UCSD-AML1 (cell line): ENCODE data around the gene IGLL1.
"Not testable (repeated sequence)": the region's sequence is repeated elsewhere in the genome, so short reads cannot be mapped to it uniquely, and the experiment has no call there.

Experiments used
- DNase-seq: peaks from one replicate; lab custom pipeline; 2025; ENCODE audit not compliant: unreplicated experiment; lab: John Stamatoyannopoulos, UW

IGLL1 gene

DNA sequence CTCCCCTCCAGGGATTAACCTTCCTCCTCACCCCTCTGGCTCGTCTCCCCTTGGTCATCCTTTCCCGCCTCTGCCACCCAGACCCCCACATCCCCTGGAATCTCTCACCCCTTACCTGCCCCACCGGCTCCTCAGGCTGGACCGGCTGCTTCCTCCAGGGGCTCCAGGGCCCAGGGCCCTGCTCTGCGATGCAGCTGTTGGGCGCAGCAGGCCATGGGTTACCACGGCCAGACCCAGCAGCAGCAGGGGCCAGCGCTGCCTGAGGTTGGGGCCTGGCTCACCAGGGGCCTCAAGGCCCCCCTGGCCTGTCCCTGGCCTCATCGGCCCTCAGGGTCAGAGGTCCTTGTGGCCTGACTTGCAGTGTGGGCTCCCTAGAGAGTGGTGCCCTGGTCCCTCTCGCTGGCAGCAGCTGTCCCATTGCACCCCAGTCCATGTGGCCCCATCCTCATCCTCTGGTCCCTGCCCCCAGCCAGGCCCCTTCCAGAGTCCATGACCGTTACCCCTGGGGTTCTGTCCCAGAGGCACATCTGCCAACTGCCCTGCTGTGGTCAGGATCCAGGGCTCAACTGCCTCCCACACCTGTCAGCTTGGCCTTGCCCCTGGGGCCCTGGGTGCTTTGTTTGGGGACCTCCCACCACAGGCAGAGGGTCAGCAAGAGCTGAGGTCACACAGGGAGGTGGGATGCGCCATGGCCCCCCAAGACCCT, at the start of gene IGLL1:
Gene IGLL1 (minus strand): TSS at position 421 of the 706 bp plus-strand sequence. CDS start 100 bp downstream, at position 321.
- no peak for DNase-seq

GRCh38 chr22:23628056-23628743, 48.1 kb upstream of the IGLL1 start:
- not testable (repeated sequence) for DNase-seq

GRCh38 chr22:23627401-23628055, 47.4 kb upstream of the IGLL1 start:
- peak; percentile 69 for DNase-seq

DNA sequence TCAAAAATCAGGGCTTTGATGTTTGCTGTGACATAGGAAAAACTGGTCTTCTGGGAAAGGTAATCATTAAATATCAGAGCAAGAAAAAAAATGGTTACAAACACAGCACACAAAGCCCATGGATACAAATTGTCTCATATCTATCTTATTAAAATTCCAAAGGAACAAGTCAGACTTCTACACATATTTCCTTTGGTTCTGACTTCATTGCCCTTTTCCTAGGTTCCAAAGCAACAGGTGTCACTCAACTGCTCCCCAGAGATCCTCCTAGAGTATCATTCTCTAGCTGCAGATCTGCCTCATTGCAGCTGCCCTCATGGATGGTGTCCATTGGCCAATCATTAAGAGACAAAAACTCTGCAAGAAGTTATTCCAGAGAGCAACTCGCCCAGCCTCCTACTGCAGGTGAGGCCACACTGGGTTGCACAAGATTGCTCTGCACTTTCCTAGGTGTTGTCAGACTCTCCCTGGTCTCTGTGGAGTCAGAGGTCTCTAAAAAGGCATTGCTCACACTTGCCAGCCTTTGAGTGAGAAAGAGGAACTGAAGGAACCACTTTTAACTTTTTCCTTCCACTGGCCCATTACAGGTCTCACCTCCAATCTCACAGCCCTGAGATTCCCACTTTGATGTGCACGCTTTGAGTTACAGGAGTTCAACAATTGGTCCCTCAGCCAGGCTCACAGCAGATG, 46.3 kb upstream of the IGLL1 start:
- DNase-seq: no peak

DNA sequence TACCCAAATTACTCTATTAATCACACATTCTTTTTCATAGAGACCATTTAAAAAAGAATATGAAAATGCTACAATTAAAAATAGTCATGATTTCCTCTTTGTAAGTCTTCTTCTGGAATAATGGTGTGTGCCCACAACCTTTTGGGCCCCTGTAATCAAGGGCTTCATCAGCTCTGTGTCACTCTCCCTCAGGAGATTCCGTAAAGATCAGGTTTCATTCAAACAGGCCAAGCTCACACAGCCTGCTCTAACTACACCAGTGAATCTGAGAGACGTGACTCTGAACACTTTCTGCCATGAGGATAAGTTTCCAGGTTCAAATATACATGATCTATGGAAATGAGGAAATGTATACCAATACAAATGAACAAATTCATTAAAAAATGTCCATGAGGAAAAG, 42.5 kb upstream of the IGLL1 start:
- DNase-seq: no peak

DNA sequence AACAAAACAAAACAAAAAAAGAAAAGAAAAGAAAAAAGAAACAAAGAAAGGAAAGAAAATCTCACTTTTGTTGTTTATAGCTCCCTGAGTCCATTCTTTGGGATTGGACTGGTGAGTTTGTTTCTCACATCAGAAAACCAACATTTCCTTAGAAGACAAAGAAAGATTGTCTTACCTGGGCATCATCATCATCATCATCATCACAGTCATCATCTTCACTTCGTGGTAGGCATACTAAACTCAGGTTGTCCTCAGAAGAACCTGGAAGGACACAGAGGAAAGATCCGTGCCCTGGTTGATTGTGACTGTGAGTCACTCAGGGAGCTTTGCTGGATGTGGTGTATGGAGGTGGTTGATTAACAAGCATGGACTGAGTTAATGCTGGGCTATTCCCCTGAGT, 41.8 kb upstream of the IGLL1 start:
- DNase-seq: not testable (repeated sequence)

GRCh38 chr22:23621082-23621780, 41.1 kb upstream of the IGLL1 start:
- DNase-seq: no peak

DNA sequence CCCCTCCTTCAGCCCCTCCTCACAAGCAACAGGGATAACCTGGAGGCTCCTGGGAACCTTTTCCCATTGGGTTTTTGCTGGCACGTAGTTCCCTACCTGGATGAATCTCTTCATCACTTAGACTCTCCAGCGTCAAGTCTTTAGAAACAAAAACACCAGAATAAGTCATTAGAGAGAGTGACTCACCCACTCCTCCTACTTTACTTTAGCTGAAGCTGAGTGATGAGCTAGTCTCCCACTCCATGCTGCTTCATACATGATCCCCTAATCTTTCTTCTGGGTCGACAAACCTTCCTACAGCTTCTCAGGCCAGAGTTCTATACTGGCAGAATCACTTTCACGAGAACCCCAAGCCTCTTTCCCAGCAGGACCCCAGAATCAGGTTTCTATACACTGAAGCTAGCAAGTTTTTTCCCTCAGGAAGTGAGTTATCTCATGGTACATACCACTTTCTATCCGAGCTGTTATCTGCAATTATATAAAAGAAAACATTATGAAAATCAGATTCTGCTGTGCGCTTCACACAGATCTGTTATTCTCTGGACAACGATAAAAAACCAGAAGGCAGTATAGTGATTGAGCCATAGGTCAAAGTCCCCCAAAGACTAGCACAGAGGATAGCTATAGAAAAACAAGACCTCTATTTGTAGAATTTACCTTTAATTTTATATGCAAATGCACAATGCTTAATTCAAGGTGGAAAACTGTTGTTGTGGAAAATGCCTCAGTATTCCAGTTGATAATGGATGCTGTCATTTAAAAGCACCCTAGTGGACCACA, 33.3 kb upstream of the IGLL1 start:
- no peak for DNase-seq

- DNase-seq: peak; percentile 32
Measured at GRCh38 chr22:23609983-23610781, 30.1 kb upstream of the IGLL1 start.

- peak; percentile 28 for DNase-seq
Measured at GRCh38 chr22:23608583-23608982, 28.5 kb upstream of the IGLL1 start.

DNA sequence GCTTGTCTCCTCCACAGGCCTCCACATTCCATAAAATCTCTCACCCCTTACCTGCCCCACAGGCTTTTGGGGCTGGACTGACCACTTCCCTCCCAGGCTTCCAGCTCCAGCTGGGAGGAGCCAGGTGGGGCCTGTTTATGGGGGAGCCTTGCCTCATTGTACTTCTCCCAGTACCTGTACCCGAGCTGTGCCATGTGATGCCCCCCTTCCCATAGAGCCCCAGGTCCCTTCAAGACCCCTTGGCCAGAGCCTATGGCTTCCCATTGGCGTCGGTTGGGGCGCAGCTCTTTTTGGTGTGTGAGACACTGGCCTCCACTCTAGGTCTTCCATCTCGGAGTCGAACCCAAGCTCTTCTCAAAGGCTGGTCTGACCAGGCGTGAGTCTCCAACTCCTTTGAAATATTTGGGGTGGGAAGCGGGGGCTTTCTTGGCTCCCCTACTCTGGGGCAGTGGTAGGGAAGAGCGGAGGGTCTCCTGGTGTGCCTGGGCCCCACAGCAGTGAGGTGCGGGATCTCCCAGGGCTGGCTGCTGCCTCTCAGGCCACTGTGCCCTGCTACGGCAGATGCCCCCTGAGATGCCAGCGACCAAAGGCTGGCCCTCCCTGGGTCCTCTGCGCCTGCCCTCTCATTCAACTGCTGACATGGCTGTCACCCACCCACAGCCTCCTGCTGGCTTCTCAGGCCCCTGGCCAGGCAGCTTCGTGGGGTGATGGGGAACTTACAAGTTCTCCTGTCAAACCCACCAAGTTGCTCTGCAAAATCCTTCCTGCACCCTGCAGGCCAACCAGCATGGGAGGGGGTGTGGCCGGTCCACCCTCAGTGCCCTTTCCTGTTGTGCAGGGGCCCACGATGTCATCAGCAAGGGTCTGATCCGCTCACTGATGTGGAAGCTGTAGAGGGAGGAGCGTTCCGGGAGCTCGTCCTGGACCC, 26.4 kb upstream of the IGLL1 start:
- no peak for DNase-seq

GRCh38 chr22:23604939-23605712, 25.0 kb upstream of the IGLL1 start:
- no peak for DNase-seq

DNA sequence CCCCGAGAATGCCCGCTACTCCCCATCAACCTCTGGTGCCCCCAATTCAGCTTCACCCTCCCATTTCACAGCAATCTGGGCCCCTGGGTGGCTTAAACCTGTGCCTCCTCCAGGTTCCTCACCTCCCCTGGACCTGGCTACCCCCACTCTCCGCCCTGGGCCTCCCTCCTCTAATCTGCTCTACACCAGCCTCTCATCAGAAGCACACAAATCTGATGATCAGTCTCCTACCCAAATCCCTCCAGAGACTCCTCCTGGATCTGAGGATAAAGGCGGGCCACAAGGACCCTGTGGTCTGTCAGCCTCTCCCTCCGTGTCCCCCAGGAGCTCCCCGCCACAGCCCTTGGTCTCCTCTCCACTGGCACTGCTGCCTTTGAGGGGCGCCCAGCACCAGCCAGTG, 23.2 kb upstream of the IGLL1 start:
- DNase-seq: no peak

DNA sequence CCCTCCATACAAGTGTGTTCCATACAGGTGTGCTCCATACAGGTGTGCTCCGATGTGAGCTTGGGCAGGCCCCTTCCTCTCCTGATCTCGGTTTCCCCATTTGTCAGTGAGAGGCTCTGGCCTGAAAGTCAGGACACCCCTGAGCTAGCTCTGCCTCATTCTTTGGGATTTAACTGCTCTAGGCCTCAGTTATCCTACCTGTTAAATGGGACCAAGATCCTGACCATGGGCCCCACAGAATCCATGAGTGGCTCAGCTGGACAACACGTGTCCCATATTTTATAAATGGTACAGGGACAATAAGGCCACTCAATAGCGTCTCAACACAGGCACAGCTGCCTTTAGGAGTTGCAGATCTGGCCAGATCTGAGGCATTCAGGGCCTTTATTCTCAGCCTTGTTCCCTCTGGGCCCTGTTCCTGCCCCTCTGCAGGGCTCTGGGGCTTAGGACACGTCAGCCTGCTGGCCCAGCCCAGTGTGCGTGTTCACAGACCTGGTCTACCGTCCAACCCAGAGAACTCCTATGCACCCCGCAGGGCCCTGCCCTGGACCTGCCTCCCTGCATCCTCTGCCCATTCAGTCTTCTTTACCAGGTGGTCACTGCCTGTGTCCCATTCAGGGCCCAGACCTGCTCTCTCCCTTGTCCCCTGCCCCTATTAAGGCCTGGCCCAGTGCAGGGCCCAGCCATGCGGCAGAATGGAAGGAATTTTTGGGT, 18.9 kb upstream of the IGLL1 start:
- no peak for DNase-seq

- DNase-seq: not testable (repeated sequence)
Measured at GRCh38 chr22:23597576-23598268, 17.6 kb upstream of the IGLL1 start.

DNA sequence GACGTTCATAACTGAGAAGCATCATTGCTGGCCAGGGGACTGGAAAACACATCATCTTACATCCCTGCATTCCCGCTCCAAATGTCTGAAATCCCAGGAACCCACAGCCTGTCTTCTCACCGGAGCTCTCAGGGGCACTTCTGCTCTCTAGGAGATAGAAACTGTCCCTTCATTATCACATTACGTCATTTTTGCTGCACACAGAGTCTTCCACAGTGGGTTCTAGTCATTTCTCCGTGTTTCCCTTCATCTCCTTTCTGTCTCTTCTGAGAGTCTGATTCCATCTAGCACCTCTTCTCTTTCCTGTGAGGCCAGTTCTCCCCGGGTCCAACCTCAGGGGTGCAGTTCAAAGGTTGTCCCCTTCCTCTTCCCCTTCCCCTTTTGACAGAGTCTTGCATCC, 15.8 kb upstream of the IGLL1 start:
- DNase-seq: not testable (repeated sequence)
